ENCODE measurements around the gene ARID5A. TPM values are rescaled to one million over a fixed set of nuclear protein-coding genes. Genes with fewer than 3 reads are reported as not detected.

ARID5A gene
- total and polyA plus RNA-seq, 2 of the 13 experiments (the other 11 are each of a cell fraction or from before 2014, with no cell fraction given) = 6.0 to 9.5 TPM

- TF ChIP-seq ATF6 (CRISPR knock-in tag; conservative IDR thresholded peaks at IDR 0.05) = no peak
- TF ChIP-seq ZBTB7B (CRISPR knock-in tag; IDR thresholded peaks at IDR 0.05) = peak; percentile 94
- peak; percentile 23; the same call in 1 of the 2 replicates for TF ChIP-seq GFI1 (CRISPR knock-in tag; IDR thresholded peaks at IDR 0.05; ENCODE audit: borderline replicate concordance)
- TF ChIP-seq HOXD1 (CRISPR knock-in tag; IDR thresholded peaks at IDR 0.05) = peak; percentile 95
- TF ChIP-seq ATF2 (CRISPR knock-in tag; IDR thresholded peaks at IDR 0.05) = peak; percentile 72; the same call in 1 of the 2 replicates
- no peak for TF ChIP-seq PCBP1 (IDR thresholded peaks at IDR 0.05; ENCODE audit: borderline replicate concordance, low read depth, low read length)
- peak; percentile 81; the same call in 1 of the 2 replicates for TF ChIP-seq HMG20A (CRISPR knock-in tag; IDR thresholded peaks at IDR 0.05; ENCODE audit: borderline replicate concordance)
- TF ChIP-seq CC2D1A (CRISPR knock-in tag; IDR thresholded peaks at IDR 0.05) = no peak
- TF ChIP-seq ZNF142 (CRISPR knock-in tag; IDR thresholded peaks at IDR 0.05) = 0 out of 2 replicates have a peak, but pooled peaks have one; percentile 25
- TF ChIP-seq MLLT10 (CRISPR knock-in tag; IDR thresholded peaks at IDR 0.05) = no peak
- no peak; the same call in 1 of the 2 replicates for TF ChIP-seq BCL3 (CRISPR knock-in tag; IDR thresholded peaks at IDR 0.05)
Observed at GRCh38 chr2:96601382-96602292, 65.1 kb downstream of the ARID5A start (continued).
